Measurements from ENCODE around the gene TBC1D17. TPM values are rescaled to one million over a fixed set of nuclear protein-coding genes. Genes with fewer than 3 reads are reported as not detected.

The TBC1D17 gene
- total RNA-seq, 2 donors from 2014 or later: 33.0 to 51.4 TPM

- Histone ChIP-seq H3K27ac (no peak overlapping the region), H3K4me1 (replicated peaks) (no peaks in the 10 kb centered on the region), H3K9me3 (no peaks in the 10 kb centered on the region), H3K36me3 (no peaks in the 10 kb centered on the region), H3K27me3 (replicated peaks; ENCODE audit: insufficient read depth) (no peaks in the 10 kb centered on the region), H3K4me3 (no peak overlapping the region)
- no peak for TF ChIP-seq POLR2A (IDR thresholded peaks at IDR 0.05)
- no peak for TF ChIP-seq POLR2AphosphoS5 (IDR thresholded peaks at IDR 0.05)
- TF ChIP-seq, protein P1, sequence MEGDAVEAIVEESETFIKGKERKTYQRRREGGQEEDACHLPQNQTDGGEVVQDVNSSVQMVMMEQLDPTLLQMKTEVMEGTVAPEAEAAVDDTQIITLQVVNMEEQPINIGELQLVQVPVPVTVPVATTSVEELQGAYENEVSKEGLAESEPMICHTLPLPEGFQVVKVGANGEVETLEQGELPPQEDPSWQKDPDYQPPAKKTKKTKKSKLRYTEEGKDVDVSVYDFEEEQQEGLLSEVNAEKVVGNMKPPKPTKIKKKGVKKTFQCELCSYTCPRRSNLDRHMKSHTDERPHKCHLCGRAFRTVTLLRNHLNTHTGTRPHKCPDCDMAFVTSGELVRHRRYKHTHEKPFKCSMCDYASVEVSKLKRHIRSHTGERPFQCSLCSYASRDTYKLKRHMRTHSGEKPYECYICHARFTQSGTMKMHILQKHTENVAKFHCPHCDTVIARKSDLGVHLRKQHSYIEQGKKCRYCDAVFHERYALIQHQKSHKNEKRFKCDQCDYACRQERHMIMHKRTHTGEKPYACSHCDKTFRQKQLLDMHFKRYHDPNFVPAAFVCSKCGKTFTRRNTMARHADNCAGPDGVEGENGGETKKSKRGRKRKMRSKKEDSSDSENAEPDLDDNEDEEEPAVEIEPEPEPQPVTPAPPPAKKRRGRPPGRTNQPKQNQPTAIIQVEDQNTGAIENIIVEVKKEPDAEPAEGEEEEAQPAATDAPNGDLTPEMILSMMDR (IDR thresholded peaks at IDR 0.05): no peak
- intact Hi-C loops (cut with DNase I): no loop called here
- WGBS: 70% methylated on average over 6 of the region's 6 CpGs
- no peak for DNase-seq (ENCODE audit: low spot score)
Observed at GRCh38 chr19:49904136-49904535, 26.6 kb downstream of the TBC1D17 start.

GRCh38 chr19:49906879-49907564, 29.5 kb downstream of the TBC1D17 start:
- Histone ChIP-seq H3K27me3 (replicated peaks; ENCODE audit: insufficient read depth) (no peaks in the 10 kb centered on the region), H3K4me1 (replicated peaks) (no peaks in the 10 kb centered on the region), H3K36me3 (no peaks in the 10 kb centered on the region), H3K27ac (no peak overlapping the region), H3K9me3 (no peaks in the 10 kb centered on the region), H3K4me3 (no peak overlapping the region)
- intact Hi-C loops (cut with DNase I): no loop called here
- no peak for DNase-seq (ENCODE audit: low spot score)
- 88% methylated on average over 16 of the region's 16 CpGs for WGBS
- TF ChIP-seq POLR2AphosphoS5 (IDR thresholded peaks at IDR 0.05) (no peak), POLR2A (IDR thresholded peaks at IDR 0.05) (no peak)
- TF ChIP-seq, protein P1 (IDR thresholded peaks at IDR 0.05): no peak

DNA sequence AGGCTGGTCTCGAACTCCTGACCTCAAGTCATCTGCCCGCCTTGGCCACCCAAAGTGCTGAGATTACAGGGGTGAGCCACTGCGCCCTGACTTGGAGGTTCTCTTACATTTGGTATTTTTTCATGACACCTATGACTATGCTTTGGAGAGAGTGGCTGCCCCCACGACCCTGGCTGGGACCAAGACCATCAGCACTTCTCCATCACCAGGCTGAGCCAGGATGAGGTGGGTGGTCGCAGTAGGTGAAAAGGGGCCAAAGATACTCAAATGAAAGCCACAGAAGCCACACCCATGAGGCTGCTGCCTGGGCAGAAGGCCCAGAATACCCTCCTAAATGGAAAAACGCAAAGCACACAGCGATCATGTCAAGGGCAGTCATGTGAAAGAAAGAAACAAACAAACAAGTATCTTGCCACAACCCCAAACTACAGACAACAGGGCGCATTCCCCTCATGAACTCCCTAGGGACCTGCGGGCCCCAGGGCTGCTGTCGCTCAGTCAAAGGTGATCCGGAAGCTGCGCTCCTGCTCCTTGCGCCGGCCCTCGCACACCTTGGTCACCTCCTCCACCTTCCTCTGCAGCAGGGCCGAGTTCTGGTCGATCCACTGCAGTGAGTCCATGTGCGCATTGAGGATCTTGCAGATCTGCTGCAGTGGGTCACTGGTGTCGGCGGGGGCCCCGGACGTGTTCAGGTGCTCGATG, 30.4 kb downstream of the TBC1D17 start:
- no peak for TF ChIP-seq POLR2AphosphoS5 (IDR thresholded peaks at IDR 0.05)
- TF ChIP-seq, protein P1 (IDR thresholded peaks at IDR 0.05): no peak
- TF ChIP-seq POLR2A (IDR thresholded peaks at IDR 0.05): no peak
- Histone ChIP-seq H3K27ac (no peak overlapping the region), H3K9me3 (no peaks in the 10 kb centered on the region), H3K36me3 (no peaks in the 10 kb centered on the region), H3K4me1 (replicated peaks) (no peaks in the 10 kb centered on the region), H3K27me3 (replicated peaks; ENCODE audit: insufficient read depth) (no peaks in the 10 kb centered on the region), H3K4me3 (no peak overlapping the region)
- 93% methylated on average over 23 of the region's 23 CpGs for WGBS
- DNase-seq (ENCODE audit: low spot score): no peak
- intact Hi-C loops (cut with DNase I): no loop called here

DNA sequence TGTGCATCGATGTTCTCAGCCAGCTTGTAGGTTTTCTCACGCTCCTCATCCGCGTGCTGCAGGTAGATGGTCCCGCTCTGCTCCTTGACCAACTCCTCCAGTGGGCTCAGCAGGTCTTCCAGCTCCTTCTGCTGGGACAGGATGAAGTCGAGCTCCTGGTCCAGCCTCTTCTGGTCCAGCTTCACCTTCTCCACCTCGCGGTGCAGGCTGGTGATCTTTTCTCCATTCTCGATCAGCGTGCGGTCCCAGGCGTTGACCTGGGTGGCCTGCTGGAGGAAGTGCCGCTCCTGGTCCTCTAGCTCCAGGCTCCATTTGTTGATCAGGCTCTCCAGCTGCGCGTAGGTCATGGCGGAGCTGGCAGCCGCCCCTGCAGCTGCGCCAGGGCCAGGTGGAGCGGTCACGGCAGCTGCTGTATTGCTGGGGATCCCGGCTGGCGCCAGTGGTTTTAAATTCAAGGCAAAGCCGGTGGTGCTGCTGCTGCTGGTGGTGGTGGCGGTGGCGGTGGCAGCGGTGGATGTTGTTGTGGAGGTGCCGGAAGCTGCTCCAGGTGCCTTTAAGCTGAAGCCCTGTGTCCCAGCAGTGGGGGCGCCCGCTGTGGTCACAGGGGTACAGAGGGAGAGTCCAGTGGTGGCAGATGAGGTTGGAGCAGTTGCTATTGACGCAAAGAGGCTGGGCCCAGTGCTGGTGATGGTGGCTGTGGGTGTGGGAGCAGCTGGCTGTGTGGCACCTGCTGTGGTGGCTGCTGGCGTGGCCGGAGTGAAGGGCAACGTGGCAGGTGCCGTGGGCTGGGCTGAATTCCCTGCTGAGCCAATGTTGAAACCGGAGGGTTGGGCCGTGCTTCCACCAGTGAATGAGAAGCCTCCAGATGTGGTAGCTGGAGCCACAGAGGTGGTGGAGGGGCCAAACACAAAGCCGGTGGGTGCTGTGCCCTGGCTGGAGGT, 31.2 kb downstream of the TBC1D17 start:
- DNase-seq (ENCODE audit: low spot score): no peak
- Histone ChIP-seq H3K27ac (no peak overlapping the region), H3K4me1 (replicated peaks) (no peaks in the 10 kb centered on the region), H3K4me3 (no peak overlapping the region), H3K36me3 (no peaks in the 10 kb centered on the region), H3K9me3 (no peaks in the 10 kb centered on the region), H3K27me3 (replicated peaks; ENCODE audit: insufficient read depth) (no peaks in the 10 kb centered on the region)
- intact Hi-C loops (cut with DNase I): no loop called here
- TF ChIP-seq POLR2A (IDR thresholded peaks at IDR 0.05) (no peak), POLR2AphosphoS5 (IDR thresholded peaks at IDR 0.05) (no peak)
- TF ChIP-seq, protein P1 (IDR thresholded peaks at IDR 0.05): no peak
- 97% methylated on average over 37 of the region's 37 CpGs for WGBS
